Endothelial cell of umbilical vein (primary cell): ENCODE results near the gene ARHGAP22.

Experiments
- CTCF ChIP-seq, 2 donors: IDR thresholded peaks; 1 replicate in 1 of 2; 2 replicates in 1 of 2; pipeline ENCODE4 v1.5.1; 2011; ENCODE audit warnings: low read length in 2 of 2, mild to moderate bottlenecking in 2 of 2, moderate library complexity in 2 of 2, control low read depth in 1 of 2, inconsistent platforms in 1 of 2, low read depth in 1 of 2; ENCODE audit not compliant: insufficient read depth in 1 of 2; ENCODE audit errors: extremely low read depth in 1 of 2
- MAX ChIP-seq: IDR thresholded peaks from 2 replicates; pipeline ENCODE4 v1.6.1; 2011; ENCODE audit not compliant: insufficient read depth, insufficient read length
- POLR2A ChIP-seq: IDR thresholded peaks from 2 replicates; pipeline ENCODE4 v1.6.1; 2012; ENCODE audit warnings: low read depth, mild to moderate bottlenecking, control low read depth, low read length

- TF ChIP-seq CTCF (IDR thresholded peaks at IDR 0.05; ENCODE audit: extremely low read depth in 1 of 2, insufficient read depth in 1 of 2, low read depth in 1 of 2, low read length in 2 of 2) (no peak), POLR2A (no peak), MAX (no peak)
Measured at GRCh38 chr10:48517911-48518811, 86.7 kb downstream of the ARHGAP22 start.
